ENCODE measurements around the gene MACF1.

DNA sequence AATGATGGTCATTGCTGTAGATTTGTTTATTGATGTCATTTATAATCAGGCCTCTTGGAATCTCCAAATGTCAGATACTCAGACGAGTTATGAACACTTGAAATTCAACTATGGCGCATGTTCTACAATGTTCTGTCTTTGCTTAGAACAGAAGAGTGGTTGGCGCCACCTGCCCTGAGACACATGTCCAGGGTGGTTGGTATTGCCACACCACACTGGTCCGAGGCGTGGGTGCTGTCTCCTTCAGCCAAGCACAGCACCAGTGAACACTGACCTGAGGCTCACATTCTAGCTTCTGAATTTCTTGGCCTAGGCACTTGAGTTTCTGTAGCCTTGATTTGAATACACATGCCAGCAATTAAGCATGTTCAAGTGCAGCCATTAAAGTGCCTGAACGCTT, 276.8 kb downstream of the MACF1 start:
- no peak for TF ChIP-seq POLR2A (IDR thresholded peaks at IDR 0.05; ENCODE audit: low read depth, low read length)
- TF ChIP-seq TAF1 (IDR thresholded peaks at IDR 0.05; ENCODE audit: low read depth, low read length), result no peak
- TF ChIP-seq POLR2AphosphoS5 (IDR thresholded peaks at IDR 0.05; ENCODE audit: low read depth, low read length), result no peak
- no peak for TF ChIP-seq SPI1 (IDR thresholded peaks at IDR 0.05; ENCODE audit: low read depth, low read length)
- TF ChIP-seq POU2F2 (IDR thresholded peaks at IDR 0.05; ENCODE audit: low read depth, low read length), result no peak
- TF ChIP-seq PAX5 (IDR thresholded peaks at IDR 0.05; ENCODE audit: insufficient read depth, low read length, severe bottlenecking), result no peak

Data from GM12891 (cell line).